ENCODE data around the gene PLCL1.

DNA sequence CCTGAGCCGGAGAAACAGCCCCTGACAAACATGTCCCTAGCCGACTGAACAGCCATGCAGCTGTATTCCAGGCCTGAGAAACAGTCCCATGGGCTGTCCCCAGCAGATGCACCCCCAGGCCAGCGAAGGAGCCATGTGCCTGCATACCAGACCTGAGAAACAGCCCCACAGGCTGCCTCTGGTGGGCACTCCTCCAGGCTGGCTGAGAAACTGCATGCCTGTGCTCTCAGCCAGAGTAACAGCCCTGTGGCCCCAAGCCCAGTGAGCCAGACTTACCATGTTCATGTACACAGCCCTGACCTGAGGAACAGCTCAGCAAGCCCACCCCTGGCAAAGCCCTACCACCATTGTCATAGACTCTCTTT lies 44.1 kb upstream of the PLCL1 start:
- TF ChIP-seq EZH2 (IDR thresholded peaks at IDR 0.05; ENCODE audit: borderline replicate concordance, low read depth, low read length, severe bottlenecking) = no peak
- no peak for TF ChIP-seq POLR2AphosphoS5 (IDR thresholded peaks at IDR 0.05; ENCODE audit: insufficient read depth, low read depth, low read length)
